HG02759 (cell line): ENCODE measurements around the gene GNAT1.
"Not testable (repeated sequence)": the region's sequence is repeated elsewhere in the genome, so short reads cannot be mapped to it uniquely, and the experiment has no call there.

Source experiments
- ATAC-seq: cut with Tn5 transposase; IDR thresholded peaks from one replicate; pipeline ENCODE4 v1.9.1; 2021; ENCODE audit warnings: mild to moderate bottlenecking, moderate library complexity; ENCODE audit not compliant: unreplicated experiment

Gene GNAT1

DNA sequence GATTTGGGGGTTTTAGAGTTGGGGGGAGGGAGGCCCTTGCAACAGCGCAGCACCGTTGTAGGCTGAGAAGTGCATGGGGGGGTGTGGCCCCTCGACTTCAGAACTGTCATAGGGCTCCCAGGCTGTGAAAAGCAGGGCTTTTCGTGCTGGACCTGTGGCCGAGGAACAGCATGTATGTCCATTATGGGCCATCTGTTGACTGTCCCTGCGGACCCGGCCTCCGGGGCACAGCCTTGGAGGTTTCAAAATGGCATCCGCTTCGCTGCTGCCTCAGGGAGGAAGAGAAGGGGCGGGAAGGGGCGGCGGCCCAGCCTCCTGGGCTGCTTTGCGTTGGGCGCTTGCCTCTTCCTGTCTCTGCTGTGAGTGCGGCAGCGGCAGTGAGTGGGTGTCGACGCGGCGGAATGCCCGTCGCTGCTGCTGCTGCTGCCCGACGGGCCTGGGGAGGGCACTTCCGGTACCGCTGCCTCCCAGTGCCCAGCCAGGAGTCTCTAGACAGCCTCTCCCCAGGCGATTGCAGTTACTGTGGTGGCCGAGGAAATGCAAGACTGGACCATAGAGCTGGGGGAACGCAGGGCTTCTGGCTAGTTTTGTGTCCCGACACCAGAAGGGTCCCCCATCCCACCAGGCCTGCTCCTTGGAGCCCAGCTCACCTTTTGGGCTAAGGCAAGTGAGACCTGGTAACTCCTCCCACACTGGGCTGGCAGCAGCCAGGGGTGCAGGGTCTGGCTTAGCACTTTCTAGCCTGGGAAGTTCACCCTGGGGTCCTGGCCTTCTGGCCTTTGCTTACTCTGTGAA lies 46.5 kb downstream of the GNAT1 start:
- ATAC-seq = peak; percentile 37

DNA sequence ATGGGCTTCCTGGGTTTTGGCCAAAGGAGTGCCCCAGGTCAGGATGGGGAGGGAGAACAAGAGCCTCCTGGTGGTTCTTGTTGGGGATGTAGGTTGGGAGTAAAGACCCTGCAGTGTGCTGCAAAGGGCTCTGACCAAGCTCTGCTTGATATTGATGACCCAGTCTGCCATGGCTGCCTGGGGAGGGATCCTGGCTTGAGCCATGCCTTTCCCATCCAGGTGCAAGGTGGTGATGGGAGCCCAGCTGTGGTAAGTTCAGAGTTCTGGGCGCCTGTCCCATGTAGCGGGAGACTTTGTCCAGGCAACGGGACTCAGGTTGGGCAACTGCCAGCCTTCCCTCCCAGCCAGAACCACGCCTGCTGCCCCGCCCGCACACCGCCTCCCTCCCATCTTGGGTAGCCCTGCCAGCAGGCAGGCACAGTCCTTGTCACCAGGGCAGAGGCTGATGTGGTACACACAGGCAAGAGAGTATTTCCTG lies 47.2 kb downstream of the GNAT1 start:
- no peak for ATAC-seq

DNA sequence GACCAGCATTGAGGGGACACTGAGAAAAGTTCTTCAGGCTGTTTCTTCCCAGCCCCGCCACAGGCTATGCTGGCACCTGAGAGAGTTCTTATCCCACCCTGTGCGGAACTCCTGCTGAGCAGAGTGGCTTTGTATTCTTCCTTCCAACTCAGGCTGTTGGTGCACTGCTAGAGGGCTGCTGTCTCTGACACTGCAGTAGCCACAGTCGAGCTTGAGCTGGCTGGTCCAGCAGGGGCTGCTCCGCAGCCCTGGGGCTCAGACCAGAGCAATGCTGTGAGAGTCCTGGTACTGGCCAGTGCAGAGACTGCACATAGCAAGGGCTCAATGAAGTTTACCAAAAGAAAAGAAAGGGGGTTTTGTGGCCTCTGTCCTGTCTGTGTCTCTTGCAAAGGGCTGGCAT lies 48.2 kb downstream of the GNAT1 start:
- ATAC-seq = no peak

DNA sequence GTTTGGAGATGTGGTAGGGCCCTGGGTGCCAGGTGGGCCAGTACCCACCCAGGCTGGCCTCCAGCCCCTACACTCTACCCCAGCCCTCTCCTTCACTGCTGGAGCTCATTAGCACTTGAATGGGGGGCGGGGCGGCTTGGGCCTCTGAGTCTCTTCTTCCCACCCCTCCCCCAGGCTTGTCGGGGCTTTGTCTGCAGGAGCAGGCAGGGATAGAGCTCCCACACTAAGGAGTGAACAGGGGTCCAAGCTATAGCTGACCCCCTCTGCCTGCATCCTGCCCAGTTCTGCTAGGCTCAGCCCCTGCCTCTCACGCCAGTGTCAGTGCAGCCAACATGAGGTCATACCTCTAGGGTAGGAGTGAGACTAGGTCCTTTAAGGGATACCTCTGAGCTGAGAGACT lies 49.8 kb downstream of the GNAT1 start:
- ATAC-seq = no peak

DNA sequence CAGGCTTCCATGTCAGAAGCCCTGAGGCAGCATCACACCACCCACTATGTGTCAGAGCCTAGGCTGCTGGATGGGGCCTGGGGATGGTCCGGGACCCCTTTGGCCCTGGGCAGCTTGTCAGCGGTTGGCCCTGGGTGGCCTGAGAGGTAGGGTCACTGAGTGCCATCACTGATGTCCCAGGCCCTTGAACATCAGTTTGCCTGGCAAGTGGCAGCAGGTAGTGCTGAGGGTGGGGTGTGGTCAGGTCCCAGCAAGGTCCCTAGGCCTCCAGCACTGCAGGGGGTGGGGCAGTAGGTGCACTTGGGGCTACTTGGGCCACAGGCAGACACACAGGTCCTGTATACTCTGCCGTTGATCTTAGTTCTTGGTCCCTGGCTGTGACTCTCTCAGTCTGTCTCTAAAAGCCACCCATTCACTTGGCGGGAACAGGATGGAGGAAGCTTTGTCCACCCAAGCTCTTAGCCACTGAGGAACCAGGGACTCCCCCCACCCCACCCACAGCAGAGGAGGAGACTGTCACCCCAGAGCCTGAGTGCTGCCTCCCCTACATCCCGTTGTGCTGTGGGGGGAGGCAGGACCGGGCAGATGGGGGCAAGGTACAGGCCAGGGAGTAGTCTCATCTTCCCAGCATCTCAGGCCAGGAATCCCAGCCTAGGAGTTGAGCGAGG lies 50.4 kb downstream of the GNAT1 start:
- no peak for ATAC-seq

DNA sequence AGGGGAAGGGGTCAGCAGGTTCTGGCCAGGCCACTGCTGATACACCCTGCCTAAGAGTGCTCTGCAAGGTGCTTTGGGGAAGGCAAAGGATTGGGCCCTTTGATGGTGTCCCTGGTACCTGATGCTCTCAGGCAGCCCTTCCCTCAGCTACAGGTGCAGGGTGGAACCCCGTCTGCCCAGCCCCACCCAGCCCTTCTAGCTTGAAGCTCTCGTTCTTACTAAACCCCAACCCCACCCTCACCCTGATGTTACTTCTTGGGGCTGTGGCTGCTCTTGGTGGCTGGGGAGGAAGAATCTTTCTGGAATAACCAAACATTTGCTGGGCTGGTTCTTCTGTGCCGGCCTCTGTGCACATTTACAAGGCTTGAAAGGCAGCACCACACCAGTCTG lies 51.0 kb downstream of the GNAT1 start:
- ATAC-seq = no peak

DNA sequence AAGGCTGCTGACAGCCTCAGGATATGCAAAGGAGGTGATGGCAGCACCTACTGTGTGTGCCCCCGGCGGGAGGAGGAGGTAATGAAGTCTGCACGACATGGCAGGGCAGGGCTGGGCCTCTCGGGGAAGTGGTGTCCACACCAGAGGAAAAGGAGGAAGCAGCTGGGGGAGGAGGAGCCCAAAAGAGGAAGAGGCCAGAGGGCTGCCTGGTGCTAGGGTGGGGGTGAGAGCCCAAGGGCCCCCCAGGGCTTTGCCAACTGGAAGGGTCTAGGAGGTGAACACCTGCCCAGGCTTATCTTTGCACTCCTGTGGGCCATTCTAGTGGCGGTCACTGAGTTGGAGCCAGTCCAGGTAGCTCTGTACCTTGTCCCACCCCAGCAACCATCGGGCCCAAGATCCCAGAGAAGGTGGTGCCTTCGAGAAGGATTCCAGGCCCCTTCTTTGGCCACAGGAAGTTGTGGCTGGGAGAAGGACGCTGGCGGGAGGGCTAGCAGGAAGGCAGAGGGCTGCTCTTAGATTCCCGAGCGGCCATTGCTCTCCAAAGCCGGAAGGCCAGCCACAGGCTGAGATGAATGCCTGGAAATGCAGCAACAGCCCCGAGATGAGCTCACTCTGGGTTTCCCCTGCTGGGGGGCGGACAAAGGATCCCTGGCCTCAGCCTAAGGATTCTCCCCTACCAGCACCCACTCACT lies 51.6 kb downstream of the GNAT1 start:
- no peak for ATAC-seq

DNA sequence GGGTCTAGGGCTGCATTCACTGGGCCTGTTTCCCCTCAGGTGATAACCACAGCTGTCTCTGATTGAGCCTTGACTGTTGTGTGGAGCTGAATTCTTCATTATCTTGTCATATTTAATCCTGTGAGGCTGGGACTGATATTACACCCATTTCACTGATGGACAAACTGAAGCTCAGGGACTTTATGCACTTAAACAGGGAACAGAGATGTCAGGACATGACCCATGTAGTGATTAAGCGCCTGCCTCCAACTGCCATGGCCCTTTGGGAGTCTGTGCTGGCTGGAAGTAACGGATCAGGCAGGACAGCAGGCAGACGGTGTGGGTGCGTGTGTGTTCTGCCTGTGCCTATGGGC lies 52.1 kb downstream of the GNAT1 start:
- ATAC-seq = no peak

DNA sequence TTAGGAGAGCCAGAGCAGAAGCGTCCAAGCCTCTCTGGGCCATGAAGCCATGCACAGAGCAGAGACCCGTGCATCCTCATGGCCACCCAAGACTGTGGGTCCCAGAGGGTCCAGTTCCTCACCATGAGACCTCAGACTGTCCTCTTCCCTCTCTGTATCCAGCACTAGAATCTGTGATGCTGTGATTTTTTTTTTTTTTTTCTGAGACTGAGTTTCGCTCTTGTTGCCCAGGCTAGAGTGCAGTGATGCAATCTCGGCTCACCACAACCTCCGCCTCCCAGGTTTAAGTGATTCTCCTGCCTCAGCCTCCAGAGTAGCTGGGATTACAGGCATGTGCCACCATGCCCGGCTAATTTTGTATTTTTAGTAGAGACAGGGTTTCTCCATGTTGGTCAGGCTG lies 53.4 kb downstream of the GNAT1 start:
- not testable (repeated sequence) for ATAC-seq

DNA sequence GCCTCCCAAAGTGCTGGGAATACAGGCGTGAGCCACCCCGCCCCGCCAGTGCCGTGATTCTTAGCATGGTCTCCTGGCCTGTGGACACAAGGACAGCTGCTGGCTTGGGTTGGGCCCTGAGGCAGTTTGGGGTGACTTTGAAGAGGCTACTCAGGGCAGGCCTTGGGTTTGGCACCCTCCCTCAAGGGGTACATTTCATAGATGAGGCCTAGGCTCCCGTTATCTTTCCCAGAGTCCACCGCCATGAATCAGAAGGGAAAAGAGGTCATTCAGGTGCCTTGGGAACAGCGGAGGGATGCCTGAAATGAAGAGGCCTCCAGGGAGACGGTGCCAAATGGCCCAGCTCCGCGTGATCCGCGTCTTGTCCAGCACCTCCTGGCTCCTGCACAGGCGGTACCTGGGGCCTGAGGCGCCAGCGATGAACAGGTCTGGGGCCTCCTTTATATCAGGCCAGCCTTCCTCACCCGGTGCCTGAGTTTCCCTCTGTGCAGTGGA lies 53.9 kb downstream of the GNAT1 start:
- no peak for ATAC-seq

DNA sequence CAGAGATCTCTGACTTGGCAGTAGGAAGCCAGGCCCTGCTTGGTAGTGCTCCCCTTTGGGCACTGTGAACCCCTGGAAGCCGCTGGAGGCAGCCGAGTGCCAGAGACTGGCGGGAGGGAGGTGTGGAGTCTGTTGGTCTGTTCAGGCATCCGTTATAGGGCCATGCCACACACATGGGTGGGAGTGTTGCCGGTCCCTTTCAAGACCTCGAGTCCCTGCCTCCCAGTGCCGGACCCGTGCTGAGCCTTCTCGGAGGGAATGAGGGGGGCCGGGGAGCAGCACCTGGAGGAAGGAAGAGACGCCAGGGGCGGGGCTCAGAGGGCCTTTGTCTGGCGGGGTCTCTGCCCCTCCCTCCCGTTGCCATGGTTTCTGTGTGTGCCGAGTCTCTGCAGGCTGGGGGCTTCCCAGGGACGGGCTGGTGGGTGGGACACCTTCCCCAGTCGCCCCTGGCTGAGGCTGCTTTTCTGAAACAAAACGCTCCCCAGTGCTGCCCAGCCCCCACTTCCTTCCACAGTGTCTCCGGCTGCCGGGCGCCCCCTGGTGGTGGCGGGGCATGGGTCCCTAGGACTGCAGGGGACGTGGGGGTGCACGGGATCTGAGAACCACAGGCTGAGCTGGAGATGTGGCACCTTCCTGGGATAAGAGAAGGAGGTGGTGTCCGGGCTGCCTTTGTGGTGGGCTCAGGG lies 54.6 kb downstream of the GNAT1 start:
- ATAC-seq = peak; percentile 76

DNA sequence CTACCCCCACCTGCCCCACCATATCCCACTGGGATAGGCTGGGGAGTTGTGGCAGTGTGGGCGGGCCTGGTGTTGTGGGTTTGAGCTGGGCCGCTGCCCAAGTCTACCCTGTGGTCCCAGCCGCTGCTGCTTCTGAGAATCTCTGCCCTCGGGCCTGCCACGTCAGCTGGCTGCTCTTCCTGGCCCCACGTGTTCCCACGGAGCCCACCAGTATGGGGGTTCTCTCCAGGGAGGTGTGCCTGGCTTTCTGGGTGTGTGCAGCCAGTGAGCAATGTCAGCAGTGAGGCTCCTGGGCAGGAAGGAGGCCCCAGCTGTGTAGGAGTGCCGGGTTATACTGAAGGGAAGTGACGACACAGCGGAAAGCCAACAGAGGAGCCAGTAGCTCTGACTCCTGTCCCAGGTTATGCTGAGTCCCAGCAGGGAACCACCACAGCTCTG lies 55.1 kb downstream of the GNAT1 start:
- peak; percentile 58 for ATAC-seq
